Neutrophil (primary cell): ENCODE data around the gene EYS.

Experiments used
- H3K27ac ChIP-seq: fragments of 200-600 bp; sonication (generic); 2 replicates; pipeline ENCODE4 v1.5.1; 2016; ENCODE audit warnings: mild to moderate bottlenecking, moderate library complexity
- H3K27me3 ChIP-seq: fragments of 200-600 bp; sonication (generic); 2 replicates; pipeline ENCODE4 v1.6.0; 2016; ENCODE audit warnings: mild to moderate bottlenecking
- H3K36me3 ChIP-seq: fragments of 200-600 bp; sonication (generic); 2 replicates; pipeline ENCODE4 v1.5.1; 2017
- H3K4me1 ChIP-seq, 2 experiments: fragments of 200-600 bp in 1 of 2; sonication (generic) in 1 of 2; 1 replicate in 1 of 2; 2 replicates in 1 of 2; pipeline versions ENCODE4 v1.5.1 to v1.6.1; 2013 to 2016; ENCODE audit warnings: low read depth in 1 of 2, low read length in 1 of 2, mild to moderate bottlenecking in 1 of 2, moderate library complexity in 1 of 2; ENCODE audit not compliant: control insufficient read depth in 1 of 2, insufficient read depth in 1 of 2
- H3K4me3 ChIP-seq, 2 experiments: fragments of 200-600 bp in 1 of 2; sonication (generic) in 1 of 2; 1 replicate in 1 of 2; 2 replicates in 1 of 2; pipeline ENCODE4 v1.5.1; 2013 to 2016; ENCODE audit warnings: low read depth in 1 of 2, low read length in 1 of 2, mild to moderate bottlenecking in 1 of 2, moderate library complexity in 1 of 2
- H3K9me3 ChIP-seq: fragments of 200-600 bp; sonication (generic); 2 replicates; pipeline ENCODE4 v1.5.1; 2016
- CTCF ChIP-seq: fragments of 200-600 bp; sonication (generic); IDR thresholded peaks from 2 replicates; pipeline ENCODE4 v1.5.1; 2016; ENCODE audit warnings: antibody characterized with exemption

Gene EYS

DNA sequence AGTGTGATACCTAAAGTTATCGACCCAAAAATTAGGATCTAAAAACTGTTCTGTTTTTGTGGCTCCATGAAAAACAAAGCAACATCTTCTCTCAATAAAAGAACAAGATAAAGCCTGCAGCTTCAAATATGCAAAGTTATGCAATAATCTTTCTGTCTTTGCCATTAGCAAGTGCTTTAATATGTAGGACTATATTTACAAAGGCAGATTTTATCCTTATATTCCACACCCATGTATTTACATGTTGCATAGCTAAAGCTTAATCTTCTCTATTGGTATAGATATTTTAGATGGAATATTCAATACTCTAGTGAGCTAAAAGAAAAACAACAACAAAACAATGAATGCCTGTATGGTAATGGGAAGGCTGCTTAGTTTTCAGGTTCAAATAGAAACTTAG lies 1443.2 kb downstream of the EYS start:
- Histone ChIP-seq H3K27ac (no peak overlapping the region), H3K4me3 (no peak overlapping the region), H3K27me3 (no peaks in the 10 kb centered on the region), H3K36me3 (no peaks in the 10 kb centered on the region), H3K4me1 (no peaks in the 10 kb centered on the region), H3K9me3 (no peaks in the 10 kb centered on the region)
- no peak for TF ChIP-seq CTCF

- Histone ChIP-seq H3K27ac (no peak overlapping the region), H3K27me3 (no peaks in the 10 kb centered on the region), H3K4me1 (no peaks in the 10 kb centered on the region), H3K4me3 (no peak overlapping the region), H3K36me3 (no peaks in the 10 kb centered on the region), H3K9me3 (no peaks in the 10 kb centered on the region)
- no peak for TF ChIP-seq CTCF
Measured at GRCh38 chr6:64259372-64259771, 1447.7 kb downstream of the EYS start.

DNA sequence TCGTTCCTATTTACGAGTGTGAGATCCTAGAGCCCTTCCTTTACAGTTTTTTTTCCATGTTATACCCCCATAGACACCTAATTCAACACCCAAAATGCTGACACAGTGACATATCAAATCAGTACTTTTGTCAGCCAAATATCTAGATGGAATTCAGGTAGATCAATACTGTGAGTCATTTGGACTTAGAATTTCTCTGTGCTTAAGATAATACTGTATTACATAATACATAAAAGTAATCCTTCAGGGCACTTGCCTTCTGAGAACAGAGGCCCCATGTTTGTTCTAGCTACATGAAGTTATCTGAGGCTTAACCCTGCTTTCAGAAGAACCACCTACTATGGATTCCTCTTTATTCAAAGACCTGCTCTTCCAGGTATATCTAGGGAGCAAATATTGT lies 1448.3 kb downstream of the EYS start:
- H3K27ac ChIP-seq: no peak overlapping the region
- H3K36me3 ChIP-seq: no peaks in the 10 kb centered on the region
- H3K9me3 ChIP-seq: no peaks in the 10 kb centered on the region

DNA sequence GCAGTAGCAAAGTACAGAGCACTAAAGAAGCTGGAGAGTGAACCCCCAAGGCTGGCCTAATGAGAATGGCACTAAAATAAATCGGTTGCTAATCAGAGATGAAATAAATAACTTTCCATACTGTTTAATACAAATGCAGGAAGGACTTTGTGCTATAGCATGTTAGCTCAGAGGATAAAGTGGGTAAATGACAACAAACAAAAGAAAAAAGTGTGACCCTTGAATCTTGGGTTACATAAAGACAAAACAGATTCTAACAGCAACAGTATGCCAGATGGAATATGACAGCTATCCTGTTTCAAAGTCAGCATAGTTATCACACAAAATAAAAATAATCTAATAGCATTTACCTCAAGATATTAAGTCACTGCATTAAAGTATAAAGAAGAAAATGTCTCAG lies 1448.7 kb downstream of the EYS start:
- H3K27me3 ChIP-seq: no peaks in the 10 kb centered on the region
- no peaks in the 10 kb centered on the region for H3K9me3 ChIP-seq
- H3K27ac ChIP-seq: no peak overlapping the region
- H3K4me3 ChIP-seq: no peak overlapping the region
- H3K4me1 ChIP-seq: no peaks in the 10 kb centered on the region
- H3K36me3 ChIP-seq: no peaks in the 10 kb centered on the region
- TF ChIP-seq CTCF: no peak

More for the DNA sequence above, 1448.3 kb downstream of the EYS start:
- H3K4me3 ChIP-seq: no peak overlapping the region
- no peak for TF ChIP-seq CTCF
- H3K4me1 ChIP-seq: no peaks in the 10 kb centered on the region
- no peaks in the 10 kb centered on the region for H3K27me3 ChIP-seq

- H3K4me3 ChIP-seq: no peak overlapping the region
- no peak overlapping the region for H3K27ac ChIP-seq
- H3K27me3 ChIP-seq: no peaks in the 10 kb centered on the region
- no peaks in the 10 kb centered on the region for H3K9me3 ChIP-seq
- H3K4me1 ChIP-seq: no peaks in the 10 kb centered on the region
- TF ChIP-seq CTCF: no peak
- no peaks in the 10 kb centered on the region for H3K36me3 ChIP-seq
Measured at GRCh38 chr6:64257586-64257985, 1449.4 kb downstream of the EYS start.

DNA sequence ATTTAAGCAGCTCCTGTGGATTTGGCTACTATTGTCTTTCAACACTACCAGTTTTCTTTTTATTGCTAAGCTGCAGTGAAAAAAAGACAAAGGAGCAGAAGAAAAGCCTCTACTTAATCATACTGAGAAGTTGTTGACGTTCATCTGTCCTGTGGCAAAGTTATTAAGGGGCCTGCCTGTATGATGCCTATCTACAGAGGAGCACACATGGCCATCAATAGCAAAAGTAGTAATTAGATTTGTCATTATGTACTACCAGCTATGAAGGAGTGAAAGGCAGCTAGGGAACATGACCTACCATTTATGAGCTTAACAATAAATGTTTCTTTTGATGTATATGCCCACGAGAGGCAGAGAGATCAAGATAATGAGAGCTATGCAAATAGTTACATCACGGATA lies 1450.5 kb downstream of the EYS start:
- Histone ChIP-seq H3K27me3 (no peaks in the 10 kb centered on the region), H3K36me3 (no peaks in the 10 kb centered on the region), H3K4me1 (no peaks in the 10 kb centered on the region), H3K4me3 (no peak overlapping the region), H3K9me3 (no peaks in the 10 kb centered on the region), H3K27ac (no peak overlapping the region)
- no peak for TF ChIP-seq CTCF
